ENCODE data around the gene SLC25A20.

DNA sequence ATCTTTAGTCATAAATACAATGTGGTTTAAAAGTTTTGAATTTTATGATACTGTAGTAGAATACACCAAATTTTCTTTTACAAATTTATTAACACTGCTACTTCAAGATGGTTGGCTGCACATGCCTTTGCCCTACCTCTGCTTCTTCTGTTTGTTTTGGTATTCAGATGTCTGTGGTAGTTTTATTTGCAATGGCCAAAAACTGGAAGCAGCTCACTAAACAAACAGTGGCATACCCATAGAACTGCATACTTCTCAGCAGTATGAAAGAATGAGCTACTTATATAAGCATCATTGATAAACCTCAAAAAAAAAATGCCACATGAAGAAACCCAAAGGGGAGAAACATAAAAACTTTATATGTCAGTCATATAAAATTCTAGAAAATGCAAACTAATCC lies 39.5 kb upstream of the SLC25A20 start:
- TF ChIP-seq, protein P1, sequence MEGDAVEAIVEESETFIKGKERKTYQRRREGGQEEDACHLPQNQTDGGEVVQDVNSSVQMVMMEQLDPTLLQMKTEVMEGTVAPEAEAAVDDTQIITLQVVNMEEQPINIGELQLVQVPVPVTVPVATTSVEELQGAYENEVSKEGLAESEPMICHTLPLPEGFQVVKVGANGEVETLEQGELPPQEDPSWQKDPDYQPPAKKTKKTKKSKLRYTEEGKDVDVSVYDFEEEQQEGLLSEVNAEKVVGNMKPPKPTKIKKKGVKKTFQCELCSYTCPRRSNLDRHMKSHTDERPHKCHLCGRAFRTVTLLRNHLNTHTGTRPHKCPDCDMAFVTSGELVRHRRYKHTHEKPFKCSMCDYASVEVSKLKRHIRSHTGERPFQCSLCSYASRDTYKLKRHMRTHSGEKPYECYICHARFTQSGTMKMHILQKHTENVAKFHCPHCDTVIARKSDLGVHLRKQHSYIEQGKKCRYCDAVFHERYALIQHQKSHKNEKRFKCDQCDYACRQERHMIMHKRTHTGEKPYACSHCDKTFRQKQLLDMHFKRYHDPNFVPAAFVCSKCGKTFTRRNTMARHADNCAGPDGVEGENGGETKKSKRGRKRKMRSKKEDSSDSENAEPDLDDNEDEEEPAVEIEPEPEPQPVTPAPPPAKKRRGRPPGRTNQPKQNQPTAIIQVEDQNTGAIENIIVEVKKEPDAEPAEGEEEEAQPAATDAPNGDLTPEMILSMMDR (IDR thresholded peaks at IDR 0.05): no peak
- no peak for TF ChIP-seq POLR2AphosphoS5 (IDR thresholded peaks at IDR 0.05; ENCODE audit: low read depth, low read length)

Data from Panc1 (cell line).